Epithelial cell of alveolus of lung (primary cell): Measurements from ENCODE around the gene GPT2. TPM values are rescaled to one million over a fixed set of nuclear protein-coding genes. Genes with fewer than 3 reads are reported as not detected.

Experiments
- total RNA-seq: library from RNA; depleted of rRNA; stranded (reverse); fragments of >200 nt; gene quantifications from 2 replicates; pipeline ENCODE4 v1.2.1, GENCODE V29; 2015

GPT2 gene
- total RNA-seq, result 8.9 and 21.7 TPM in 2 replicates

GRCh38 chr16:46883690-46884512 is at the start of gene GPT2:
Gene GPT2 (plus strand): TSS chr16:46884362. CDS start chr16:46884716, 354 bp downstream.

GRCh38 chr16:46973207-46973995 is 89.2 kb downstream of the GPT2 start, which contains the start of gene DNAJA2:
Gene DNAJA2 (minus strand): TSS chr16:46973674. CDS start chr16:46973572, 102 bp downstream.

Other genes starting within 250 kb of the GPT2 start
- 33.0 and 74.9 TPM in 2 replicates for gene VPS35, start 195.2 kb upstream of the GPT2 start, total RNA-seq
- 4.9 and 15.1 TPM in 2 replicates for gene ORC6, start 194.7 kb upstream of the GPT2 start, total RNA-seq
- gene MYLK3, start 136.0 kb upstream of the GPT2 start, total RNA-seq, result 0.13 and 2.6 TPM in 2 replicates
- gene C16orf87, start 53.2 kb upstream of the GPT2 start, total RNA-seq, result 11.8 and 13.5 TPM in 2 replicates
- 45.6 and 47.8 TPM in 2 replicates for gene DNAJA2, start 89.3 kb downstream of the GPT2 start, total RNA-seq